Measurements from ENCODE around the gene LETM1.
"Not testable (repeated sequence)": the region's sequence is repeated elsewhere in the genome, so short reads cannot be mapped to it uniquely, and the experiment has no call there.

The LETM1 gene

DNA sequence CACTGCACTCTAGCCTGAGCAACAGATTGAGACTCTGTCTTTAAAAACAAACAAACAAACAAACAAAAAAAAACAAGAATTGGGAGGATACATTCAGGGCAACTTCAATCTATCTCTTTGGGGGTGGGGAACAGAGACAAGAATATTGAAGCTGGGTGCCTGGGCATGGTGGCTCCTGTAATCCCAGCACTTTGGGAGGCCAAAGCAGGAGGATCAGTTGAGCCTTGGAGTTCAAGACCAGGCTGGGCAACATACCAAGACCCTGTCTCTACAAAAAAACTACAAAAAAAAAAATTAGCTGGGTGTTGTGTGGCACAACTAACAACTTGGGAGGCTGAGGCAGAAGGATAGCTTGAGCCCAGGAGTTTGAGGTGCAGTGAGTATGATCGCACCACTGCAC lies 1.2 kb downstream of the LETM1 start:
- TF ChIP-seq FOXP2 (optimal IDR thresholded peaks at IDR 0.05; ENCODE audit: control extremely low read depth, extremely low read length, insufficient read depth) (no peak), EZH2 (IDR thresholded peaks at IDR 0.05) (no peak), POLR2AphosphoS5 (IDR thresholded peaks at IDR 0.05; ENCODE audit: borderline replicate concordance, low read depth, low read length) (no peak)
- Histone ChIP-seq H3K4me3 (peak overlapping the region; percentile 92), H3K27ac (no peak overlapping the region; the same call in 1 of the 2 replicates), H3K9ac (ENCODE audit: insufficient read length) (peak overlapping the region; percentile 87), H3K36me3 (ENCODE audit: insufficient read depth, low read length) (no peaks in the 10 kb centered on the region; the same call in 1 of the 2 replicates), H3K9me3 (ENCODE audit: low read depth, low read length) (no peaks in the 10 kb centered on the region)
- no peak for DNase-seq (ENCODE audit: low read depth, low spot score)

GRCh38 chr4:1852904-1853623 lies 2.9 kb downstream of the LETM1 start:
- H3K9ac ChIP-seq (ENCODE audit: insufficient read length) = no peak overlapping the region
- TF ChIP-seq EZH2 (IDR thresholded peaks at IDR 0.05) = no peak
- no peak for TF ChIP-seq POLR2AphosphoS5 (IDR thresholded peaks at IDR 0.05; ENCODE audit: borderline replicate concordance, low read depth, low read length)
- TF ChIP-seq FOXP2 (optimal IDR thresholded peaks at IDR 0.05; ENCODE audit: control extremely low read depth, extremely low read length, insufficient read depth) = no peak
- no peak for DNase-seq (ENCODE audit: low read depth, low spot score)
- no peaks in the 10 kb centered on the region; the same call in 1 of the 2 replicates for H3K36me3 ChIP-seq (ENCODE audit: insufficient read depth, low read length)
- no peaks in the 10 kb centered on the region for H3K9me3 ChIP-seq (ENCODE audit: low read depth, low read length)
- no peak overlapping the region for H3K27ac ChIP-seq
- no peak overlapping the region for H3K4me3 ChIP-seq

GRCh38 chr4:1851575-1852410 lies 4.2 kb downstream of the LETM1 start:
- Histone ChIP-seq H3K27ac (no peak overlapping the region), H3K4me3 (no peak overlapping the region), H3K36me3 (ENCODE audit: insufficient read depth, low read length) (peaks cover 5% of the 10 kb centered on the region), H3K9ac (ENCODE audit: insufficient read length) (no peak overlapping the region), H3K9me3 (ENCODE audit: low read depth, low read length) (no peaks in the 10 kb centered on the region)
- no peak for TF ChIP-seq EZH2 (IDR thresholded peaks at IDR 0.05)
- no peak for TF ChIP-seq POLR2AphosphoS5 (IDR thresholded peaks at IDR 0.05; ENCODE audit: borderline replicate concordance, low read depth, low read length)
- no peak for TF ChIP-seq FOXP2 (optimal IDR thresholded peaks at IDR 0.05; ENCODE audit: control extremely low read depth, extremely low read length, insufficient read depth)
- no peak for DNase-seq (ENCODE audit: low read depth, low spot score)

DNA sequence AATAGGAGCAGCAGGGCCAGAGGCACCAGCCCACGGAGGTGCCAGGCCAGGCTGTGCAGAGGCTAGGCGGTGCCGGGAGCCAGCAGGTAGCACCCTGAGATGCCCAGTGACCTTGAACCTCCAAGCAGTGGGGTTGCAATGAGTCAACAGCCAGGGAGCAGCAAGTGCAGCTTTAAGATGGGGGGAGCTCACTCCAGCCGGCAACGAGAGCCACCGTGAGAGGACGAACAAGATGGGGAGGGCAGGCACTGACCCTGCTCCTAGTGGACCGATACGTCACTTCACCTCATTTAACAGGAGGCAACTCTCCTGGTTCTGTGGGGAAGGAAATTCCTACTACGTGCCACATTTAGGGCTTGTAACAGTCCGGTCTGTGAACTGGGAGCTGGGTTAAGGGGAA lies 4.8 kb downstream of the LETM1 start:
- H3K4me3 ChIP-seq = no peak overlapping the region
- no peaks in the 10 kb centered on the region for H3K9me3 ChIP-seq (ENCODE audit: low read depth, low read length)
- no peak for DNase-seq (ENCODE audit: low read depth, low spot score)
- no peak overlapping the region for H3K9ac ChIP-seq (ENCODE audit: insufficient read length)
- peaks cover 12% of the 10 kb centered on the region for H3K36me3 ChIP-seq (ENCODE audit: insufficient read depth, low read length)
- TF ChIP-seq POLR2AphosphoS5 (IDR thresholded peaks at IDR 0.05; ENCODE audit: borderline replicate concordance, low read depth, low read length) (no peak), EZH2 (IDR thresholded peaks at IDR 0.05) (no peak), FOXP2 (optimal IDR thresholded peaks at IDR 0.05; ENCODE audit: control extremely low read depth, extremely low read length, insufficient read depth) (no peak)
- no peak overlapping the region for H3K27ac ChIP-seq

DNA sequence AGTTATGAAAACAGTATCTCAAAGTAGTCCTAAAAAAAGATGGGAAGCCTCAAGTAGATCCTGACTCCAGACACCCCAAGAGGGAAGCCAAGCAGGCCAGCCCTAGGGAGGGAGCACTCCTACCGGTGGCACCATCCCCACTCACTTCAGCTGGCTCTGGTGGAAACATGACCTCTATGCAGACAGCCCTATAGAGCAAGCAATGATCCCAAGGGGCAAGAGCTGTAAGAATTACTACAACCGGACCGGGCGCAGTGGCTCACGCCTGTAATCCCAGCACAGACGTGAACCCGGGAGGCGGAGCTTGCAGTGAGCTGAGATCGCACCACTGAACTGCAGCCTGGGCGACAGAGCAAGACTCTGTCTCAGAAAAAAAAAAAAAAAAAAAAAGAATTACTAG lies 5.7 kb downstream of the LETM1 start:
- Histone ChIP-seq H3K9ac (ENCODE audit: insufficient read length) (no peak overlapping the region), H3K4me3 (no peak overlapping the region), H3K36me3 (ENCODE audit: insufficient read depth, low read length) (peaks cover 19% of the 10 kb centered on the region), H3K9me3 (ENCODE audit: low read depth, low read length) (no peaks in the 10 kb centered on the region), H3K27ac (no peak overlapping the region)
- TF ChIP-seq EZH2 (IDR thresholded peaks at IDR 0.05) = no peak
- TF ChIP-seq POLR2AphosphoS5 (IDR thresholded peaks at IDR 0.05; ENCODE audit: borderline replicate concordance, low read depth, low read length) = no peak
- TF ChIP-seq FOXP2 (optimal IDR thresholded peaks at IDR 0.05; ENCODE audit: control extremely low read depth, extremely low read length, insufficient read depth) = no peak
- no peak for DNase-seq (ENCODE audit: low read depth, low spot score)

DNA sequence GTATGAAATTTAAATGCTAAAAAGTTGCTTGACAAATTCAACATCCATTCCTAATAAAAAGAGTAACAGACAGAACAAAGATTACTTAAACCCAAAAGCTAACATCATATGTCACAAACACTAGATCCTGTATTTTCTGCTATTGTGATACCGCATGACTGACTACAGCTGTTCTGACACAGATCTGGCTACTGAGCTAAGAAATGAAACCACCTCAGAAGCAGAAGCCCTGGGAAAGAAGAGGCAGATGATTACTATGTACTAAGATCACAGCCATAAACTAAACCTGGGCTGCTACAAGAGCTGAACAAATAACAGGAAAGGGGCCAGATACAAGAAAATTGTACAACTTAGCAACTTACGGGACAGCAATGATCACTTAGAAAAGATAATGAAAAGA lies 9.4 kb downstream of the LETM1 start:
- H3K9me3 ChIP-seq (ENCODE audit: low read depth, low read length) = no peaks in the 10 kb centered on the region
- H3K4me3 ChIP-seq = no peak overlapping the region
- no peak overlapping the region for H3K27ac ChIP-seq
- peaks cover 34% of the 10 kb centered on the region for H3K36me3 ChIP-seq (ENCODE audit: insufficient read depth, low read length)
- no peak overlapping the region for H3K9ac ChIP-seq (ENCODE audit: insufficient read length)
- no peak for TF ChIP-seq EZH2 (IDR thresholded peaks at IDR 0.05)
- no peak for TF ChIP-seq FOXP2 (optimal IDR thresholded peaks at IDR 0.05; ENCODE audit: control extremely low read depth, extremely low read length, insufficient read depth)
- TF ChIP-seq POLR2AphosphoS5 (IDR thresholded peaks at IDR 0.05; ENCODE audit: borderline replicate concordance, low read depth, low read length) = no peak
- DNase-seq (ENCODE audit: low read depth, low spot score) = no peak

- H3K36me3 ChIP-seq (ENCODE audit: insufficient read depth, low read length) = peaks cover 45% of the 10 kb centered on the region
- H3K4me3 ChIP-seq; DNase-seq (ENCODE audit: low read depth, low spot score); H3K27ac ChIP-seq; H3K9me3 ChIP-seq (ENCODE audit: low read depth, low read length); H3K9ac ChIP-seq (ENCODE audit: insufficient read length): not testable (repeated sequence)
Measured at GRCh38 chr4:1844618-1845017, 11.3 kb downstream of the LETM1 start.

DNA sequence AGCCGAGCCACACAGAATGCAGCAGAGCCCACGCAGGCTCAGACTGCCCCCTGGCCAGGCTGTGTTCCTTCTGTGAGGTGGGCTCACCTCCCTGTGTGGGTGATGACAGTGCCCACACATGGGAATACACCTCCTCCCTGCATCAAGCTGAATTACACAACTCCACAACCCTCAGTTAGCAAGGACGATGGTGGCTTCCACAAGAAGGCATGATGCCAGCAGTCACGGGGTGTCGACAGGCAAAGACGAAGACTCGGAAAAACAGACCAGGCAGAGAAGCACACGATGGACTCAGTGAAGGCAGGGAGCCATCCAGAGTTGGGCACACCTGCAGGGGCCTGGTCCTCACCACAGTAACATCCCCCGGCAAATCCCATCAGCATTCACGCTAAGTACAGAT lies 12.1 kb downstream of the LETM1 start:
- Histone ChIP-seq H3K27ac (no peak overlapping the region), H3K9me3 (ENCODE audit: low read depth, low read length) (no peaks in the 10 kb centered on the region), H3K36me3 (ENCODE audit: insufficient read depth, low read length) (peaks cover 52% of the 10 kb centered on the region), H3K4me3 (no peak overlapping the region), H3K9ac (ENCODE audit: insufficient read length) (no peak overlapping the region)
- TF ChIP-seq EZH2 (IDR thresholded peaks at IDR 0.05) (no peak), FOXP2 (optimal IDR thresholded peaks at IDR 0.05; ENCODE audit: control extremely low read depth, extremely low read length, insufficient read depth) (no peak), POLR2AphosphoS5 (IDR thresholded peaks at IDR 0.05; ENCODE audit: borderline replicate concordance, low read depth, low read length) (no peak)
- DNase-seq (ENCODE audit: low read depth, low spot score) = no peak

All from SK-N-MC (cell line).